Thyroid gland (tissue), 4 donors: ENCODE measurements around the gene ZNF33A. TPM values are rescaled to one million over a fixed set of nuclear protein-coding genes. Genes with fewer than 3 reads are reported as not detected.

Source experiments
- DNase-seq, 2 donors: peaks; one replicate each; pipeline ENCODE4 v3.0.0-alpha.2; 2019
- H3K27ac ChIP-seq, 3 donors: fragments of 200-600 bp; sonication (generic); 1 replicate in 2 of 3; 2 replicates in 1 of 3; pipeline ENCODE4 v1.5.1; 2016 to 2019; ENCODE audit warnings: mild to moderate bottlenecking in 1 of 3, moderate library complexity in 1 of 3
- H3K27me3 ChIP-seq: fragments of 200-600 bp; sonication (generic); one replicate; pipeline ENCODE4 v1.5.1; 2019
- H3K36me3 ChIP-seq, 2 donors: fragments of 200-600 bp; sonication (generic); one replicate each; pipeline ENCODE4 v1.5.1; 2016 to 2019
- H3K4me1 ChIP-seq, 2 donors: fragments of 200-600 bp; sonication (generic); one replicate each; pipeline ENCODE4 v1.5.1; 2017 to 2019
- H3K4me3 ChIP-seq, 3 donors: fragments of 200-600 bp; sonication (generic); replicated peaks in 1 of 3; 1 replicate in 2 of 3; 2 replicates in 1 of 3; pipeline ENCODE4 v1.5.1; 2016; ENCODE audit warnings: mild to moderate bottlenecking in 1 of 3
- H3K9me3 ChIP-seq: fragments of 200-600 bp; sonication (generic); one replicate; pipeline ENCODE4 v1.5.1; 2017
- CTCF ChIP-seq, 6 experiments: fragments of 200-600 bp in 3 of 6; fragments of 450-650 bp in 3 of 6; sonication (generic) in 3 of 6; IDR thresholded peaks; one replicate each; pipeline ENCODE4 v1.5.1; 2016 to 2019; ENCODE audit warnings: antibody characterized with exemption in 6 of 6, mild to moderate bottlenecking in 2 of 6, inconsistent platforms in 1 of 6, moderate library complexity in 1 of 6
- POLR2A ChIP-seq, 2 donors: fragments of 450-650 bp; IDR thresholded peaks; one replicate each; pipeline ENCODE4 v1.6.1; 2017; ENCODE audit warnings: antibody characterized with exemption in 2 of 2, mild to moderate bottlenecking in 2 of 2, moderate library complexity in 1 of 2
- whole genome bisulfite sequencing, 2 donors: methylation state at CpG; one replicate each; pipeline ENCODE4 v1.1.5; 2017; 5-methylcytosine and 5-hydroxymethylcytosine counted together
- intact Hi-C: fragments of 100-400 bp; cut with DNase I; formaldehyde crosslinking; loops from one replicate; pipeline ENCODE4 v1.15.1; 2023
- total RNA-seq, 4 donors: library from RNA; depleted of rRNA; stranded (reverse); fragments of >200 nt; gene quantifications; one replicate each; pipeline ENCODE4 v1.2.3, GENCODE V29; 2016

The ZNF33A gene
- total RNA-seq, 4 donors from 2014 or later: 34.3 to 71.3 (median 46.3) TPM

GRCh38 chr10:38094158-38094926, 83.9 kb downstream of the ZNF33A start, which contains the start of gene ZNF37A:
ZNF37A (plus strand) TSS chr10:38094337; CDS start chr10:38096618, 2,281 bp downstream.
- peak within 1 kb of the TSS; percentile 25 to 90 (median 81) for H3K27ac ChIP-seq
- H3K4me3 ChIP-seq: peak within 1 kb of the TSS; percentile 25 to 88 (median 86)
- H3K36me3 ChIP-seq: peaks cover 14 to 15% of the 10 kb centered on the region in 2 donors
- intact Hi-C loops: loop anchor here (10.0 kb wide), 1 partner anchor 120 kb away; the partner anchor contains the start of gene ZNF25
- peak in 1 of 6 experiments; percentile 25 for TF ChIP-seq CTCF (IDR thresholded peaks at IDR 0.05)
- TF ChIP-seq POLR2A (IDR thresholded peaks at IDR 0.05): peak in 1 of 2 donors; percentile 84
- WGBS, 2 donors: 0 to 1% methylated on average over 44 to 49 of the region's 59 CpGs
- peak; percentile 95 to 96 for DNase-seq
- H3K9me3 ChIP-seq: no peaks in the 10 kb centered on the region
- no peaks in the 10 kb centered on the region for H3K27me3 ChIP-seq
- peaks cover 7 to 8% of the 10 kb centered on the region in 2 donors for H3K4me1 ChIP-seq

- intact Hi-C loops: loop anchor here (10.0 kb wide), 1 partner anchor 120 kb away; the partner anchor contains the start of gene ZNF25
- 58 to 65% methylated on average over 16 to 21 of the region's 21 CpGs for WGBS, 2 donors
- no peaks in the 10 kb centered on the region for H3K27me3 ChIP-seq
- H3K27ac ChIP-seq: peak overlapping the region in 2 of 3 donors; percentile 81 to 90
- H3K9me3 ChIP-seq: no peaks in the 10 kb centered on the region
- no peak for TF ChIP-seq POLR2A (IDR thresholded peaks at IDR 0.05)
- no peak for TF ChIP-seq CTCF (IDR thresholded peaks at IDR 0.05)
- no peak for DNase-seq
- peaks cover 14 to 21% of the 10 kb centered on the region in 2 donors for H3K36me3 ChIP-seq
- H3K4me1 ChIP-seq: peaks cover 7 to 8% of the 10 kb centered on the region in 2 donors
- peak overlapping the region; percentile 24 to 88 (median 86) for H3K4me3 ChIP-seq
Observed at GRCh38 chr10:38094927-38095574, 84.6 kb downstream of the ZNF33A start.

GRCh38 chr10:38102880-38103279, 92.4 kb downstream of the ZNF33A start:
- no peak for DNase-seq
- TF ChIP-seq CTCF (IDR thresholded peaks at IDR 0.05): no peak
- no peak for TF ChIP-seq POLR2A (IDR thresholded peaks at IDR 0.05)
- Histone ChIP-seq H3K36me3 (peaks cover 30 to 40% of the 10 kb centered on the region in 2 donors), H3K9me3 (no peaks in the 10 kb centered on the region), H3K27ac (no peak overlapping the region), H3K4me3 (no peak overlapping the region), H3K4me1 (no peaks in the 10 kb centered on the region), H3K27me3 (no peaks in the 10 kb centered on the region)
- WGBS, 2 donors: 89 to 98% methylated on average over 1 of the region's 1 CpG
- intact Hi-C loops: no loop called here

GRCh38 chr10:38103756-38104155, 93.3 kb downstream of the ZNF33A start:
- Histone ChIP-seq H3K4me3 (no peak overlapping the region), H3K27ac (no peak overlapping the region), H3K27me3 (no peaks in the 10 kb centered on the region), H3K9me3 (no peaks in the 10 kb centered on the region), H3K36me3 (peaks cover 24 to 40% of the 10 kb centered on the region in 2 donors), H3K4me1 (no peaks in the 10 kb centered on the region)
- TF ChIP-seq POLR2A (IDR thresholded peaks at IDR 0.05): no peak
- TF ChIP-seq CTCF (IDR thresholded peaks at IDR 0.05): no peak
- intact Hi-C loops: no loop called here
- 96 to 98% methylated on average over 3 of the region's 3 CpGs for WGBS, 2 donors
- no peak for DNase-seq
